Measurements from ENCODE around the gene DOK7. TPM values are rescaled to one million over a fixed set of nuclear protein-coding genes. Genes with fewer than 3 reads are reported as not detected.

The DOK7 gene
- total and polyA plus RNA-seq, 2 of the 4 experiments (the other 2 are of a cell fraction) = not detected

- no peak overlapping the region for H2BK120ac ChIP-seq (ENCODE audit: low read depth, low read length)
- H2AK9ac ChIP-seq (replicated peaks; ENCODE audit: low read depth, low read length, poor library complexity) = no peak overlapping the region
- no TSS peak for BruUV-seq (replicated peaks)
- CTCF ChIA-PET = no interaction called here
- 96% methylated on average over 8 of the region's 16 CpGs; no CpG with 5 or more reads in 1 of the 2 experiments for WGBS, 2 experiments (ENCODE audit: extremely low coverage in 2 of 2, insufficient read length in 1 of 2)
- in situ Hi-C loops (cut with MboI; ENCODE audit: low sequenced_read_pairs) = no loop called here
- no peak overlapping the region for H2BK15ac ChIP-seq (ENCODE audit: low read depth, low read length)
- dilution Hi-C loops (cut with HindIII; ENCODE audit: low sequenced_read_pairs, unreplicated experiment) = no loop called here
- no peak overlapping the region for H2BK5ac ChIP-seq (ENCODE audit: low read depth, low read length, poor library complexity, severe bottlenecking)
- no peak for ATAC-seq (ENCODE audit: low read depth)
- H3K4me1 ChIP-seq (ENCODE audit: control insufficient read depth, insufficient read depth, low read length) = peaks cover 10% of the 10 kb centered on the region
- TF ChIP-seq ELK1 (IDR thresholded peaks at IDR 0.05; ENCODE audit: borderline replicate concordance, low read depth, low read length) (no peak), USF2 (IDR thresholded peaks at IDR 0.05; ENCODE audit: low read depth, low read length) (no peak), SMC3 (IDR thresholded peaks at IDR 0.05; ENCODE audit: low read depth, low read length) (no peak), BHLHE40 (IDR thresholded peaks at IDR 0.05; ENCODE audit: low read depth, low read length) (no peak), RCOR1 (IDR thresholded peaks at IDR 0.05; ENCODE audit: insufficient replicate concordance, low read length) (no peak), MAZ (IDR thresholded peaks at IDR 0.05; ENCODE audit: borderline replicate concordance, low read depth, low read length) (no peak), CEBPB (IDR thresholded peaks at IDR 0.05; ENCODE audit: low read depth, low read length) (no peak), POLR2A (IDR thresholded peaks at IDR 0.05; ENCODE audit: low read depth, low read length) (no peak), CHD1 (IDR thresholded peaks at IDR 0.05; ENCODE audit: low read depth, low read length) (no peak)
- intact Hi-C loops (cut with micrococcal nuclease) = no loop called here
- no peaks in the 10 kb centered on the region; the same call in 1 of the 2 replicates for H4K20me1 ChIP-seq (ENCODE audit: insufficient read depth, low read length)
- H3K23ac ChIP-seq (ENCODE audit: low read depth, low read length) = no peak overlapping the region
- no peak overlapping the region for H2AK5ac ChIP-seq (ENCODE audit: low read depth, low read length)
- no peak overlapping the region for H3K56ac ChIP-seq (ENCODE audit: extremely low read depth, insufficient read depth, low read length)
- no peak overlapping the region for H4K91ac ChIP-seq (ENCODE audit: insufficient read depth, low read depth, low read length)
- H3K9me1 ChIP-seq (ENCODE audit: insufficient read depth, low read length) = 0 out of 2 replicates have a peak, but pooled peaks cover 3% of the 10 kb centered on the region
- no peak overlapping the region for H3K14ac ChIP-seq (replicated peaks; ENCODE audit: low read depth, low read length)
- H3K79me1 ChIP-seq (ENCODE audit: low read depth in 1 of 2, low read length in 2 of 2) = no peaks in the 10 kb centered on the region
- DNase-seq = no peak
- no peaks in the 10 kb centered on the region for H3K9me3 ChIP-seq (ENCODE audit: control insufficient read depth, insufficient read depth, low read length)
- H3K4ac ChIP-seq (ENCODE audit: low read depth, low read length) = no peak overlapping the region
- H3K9ac ChIP-seq (ENCODE audit: low read depth, low read length) = no peak overlapping the region
- H4K8ac ChIP-seq (ENCODE audit: low read depth in 2 of 2, low read length in 2 of 2) = no peak overlapping the region
- no peaks in the 10 kb centered on the region for H3K27me3 ChIP-seq (ENCODE audit: control insufficient read depth, insufficient read depth, low read length)
- no peak overlapping the region for H2AFZ ChIP-seq (replicated peaks; ENCODE audit: low read length, poor library complexity)
- POLR2A ChIA-PET (ENCODE audit: unreplicated experiment) = no interaction called here
- H3K4me3 ChIP-seq (ENCODE audit: insufficient read depth, low read depth, low read length) = no peak overlapping the region
- H3K36me3 ChIP-seq (ENCODE audit: control insufficient read depth, insufficient read depth, low read length) = peaks cover 19% of the 10 kb centered on the region
- H3K18ac ChIP-seq (ENCODE audit: low read depth, low read length) = no peak overlapping the region
- H2BK20ac ChIP-seq (ENCODE audit: low read depth, low read length) = no peak overlapping the region
- no peak overlapping the region for H3K4me2 ChIP-seq (ENCODE audit: low read depth, low read length)
- no peak overlapping the region for H4K5ac ChIP-seq (ENCODE audit: low read depth, low read length)
- no peak overlapping the region for H3K27ac ChIP-seq (ENCODE audit: insufficient read depth, low read length)
Measured at GRCh38 chr4:3432381-3432790, 30.7 kb upstream of the DOK7 start.
